ENCODE measurements around the gene TRIM45. TPM values are rescaled to one million over a fixed set of nuclear protein-coding genes. Genes with fewer than 3 reads are reported as not detected.

TRIM45 gene
- total RNA-seq, 1 experiment from 2014 or later: 11.7 TPM

DNA sequence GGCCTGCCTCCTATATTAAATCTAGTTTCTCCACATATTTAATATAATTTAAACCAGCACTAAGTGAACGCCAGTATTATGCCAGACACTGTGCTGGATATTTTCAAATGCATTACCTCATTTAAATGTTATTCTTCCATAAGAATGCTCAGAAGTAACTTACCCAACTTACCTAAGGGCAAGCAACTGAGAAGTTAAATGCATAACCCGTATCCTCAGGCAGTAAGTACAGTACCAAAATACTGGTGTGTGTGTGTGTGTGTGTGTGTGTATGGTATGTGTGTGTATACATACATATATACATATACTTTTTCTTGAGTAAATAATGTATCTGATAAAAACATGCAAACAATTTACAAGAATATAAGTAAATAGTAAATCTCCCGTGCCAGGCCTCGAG is 9.0 kb upstream of the TRIM45 start:
- Histone ChIP-seq H2BK15ac (ENCODE audit: low read depth, low read length) (no peak overlapping the region), H3K27ac (ENCODE audit: insufficient read length, low read depth, low read length) (no peak overlapping the region), H2BK12ac (ENCODE audit: insufficient read length, low read depth, low read length) (no peak overlapping the region), H2BK20ac (ENCODE audit: low read depth, low read length, poor library complexity, severe bottlenecking) (no peak overlapping the region), H3K4ac (ENCODE audit: low read depth, low read length) (no peak overlapping the region), H2BK120ac (ENCODE audit: low read depth, low read length, poor library complexity, severe bottlenecking) (no peak overlapping the region), H3K79me1 (ENCODE audit: insufficient read depth, low read depth, low read length, poor library complexity, severe bottlenecking) (no peaks in the 10 kb centered on the region), H3K18ac (ENCODE audit: insufficient read length, low read depth, low read length) (no peak overlapping the region), H3K23ac (ENCODE audit: insufficient read length, low read depth, low read length) (no peak overlapping the region), H3K23me2 (ENCODE audit: insufficient read length, low read depth, low read length, poor library complexity, severe bottlenecking) (no peaks in the 10 kb centered on the region), H4K8ac (replicated peaks; ENCODE audit: insufficient read length, low read depth, low read length) (no peak overlapping the region), H2BK5ac (ENCODE audit: insufficient read length, low read length) (no peak overlapping the region), H4K5ac (ENCODE audit: insufficient read length, low read depth, low read length) (no peak overlapping the region), H2AFZ (ENCODE audit: low read length) (no peak overlapping the region), H3K56ac (ENCODE audit: insufficient read length, low read depth, low read length) (no peak overlapping the region), H3K4me2 (ENCODE audit: insufficient read depth, insufficient read length, low read length) (no peak overlapping the region), H3K9ac (ENCODE audit: extremely low read depth, insufficient read length, low read length) (no peak overlapping the region), H3K79me2 (ENCODE audit: insufficient read depth, low read length) (no peaks in the 10 kb centered on the region), H3K4me1 (ENCODE audit: insufficient read depth, low read length) (no peaks in the 10 kb centered on the region), H3T11ph (ENCODE audit: low read length) (no peak overlapping the region), H4K91ac (ENCODE audit: insufficient read length, low read depth, low read length) (no peak overlapping the region), H3K9me3 (ENCODE audit: control insufficient read depth, low read depth, low read length) (no peaks in the 10 kb centered on the region), H4K20me1 (ENCODE audit: control insufficient read depth, insufficient read depth, insufficient read length) (no peaks in the 10 kb centered on the region), H3K14ac (ENCODE audit: insufficient read depth, low read length) (no peak overlapping the region), H2AK5ac (ENCODE audit: insufficient read length, low read length) (no peak overlapping the region), H3K27me3 (ENCODE audit: insufficient read depth, low read length) (no peaks in the 10 kb centered on the region)
- no CpG with 5 or more reads among the region's 4 CpGs for WGBS (ENCODE audit: extremely low coverage, insufficient read length, low lambda C conversion rate)
- no peaks in the 10 kb centered on the region for H3K9me3 Mint-ChIP-seq
- H3K27me3 Mint-ChIP-seq (ENCODE audit: low read depth): no peaks in the 10 kb centered on the region
- H3K4me3 Mint-ChIP-seq: no peak overlapping the region
- no peak for DNase-seq
- TF ChIP-seq, protein P1, sequence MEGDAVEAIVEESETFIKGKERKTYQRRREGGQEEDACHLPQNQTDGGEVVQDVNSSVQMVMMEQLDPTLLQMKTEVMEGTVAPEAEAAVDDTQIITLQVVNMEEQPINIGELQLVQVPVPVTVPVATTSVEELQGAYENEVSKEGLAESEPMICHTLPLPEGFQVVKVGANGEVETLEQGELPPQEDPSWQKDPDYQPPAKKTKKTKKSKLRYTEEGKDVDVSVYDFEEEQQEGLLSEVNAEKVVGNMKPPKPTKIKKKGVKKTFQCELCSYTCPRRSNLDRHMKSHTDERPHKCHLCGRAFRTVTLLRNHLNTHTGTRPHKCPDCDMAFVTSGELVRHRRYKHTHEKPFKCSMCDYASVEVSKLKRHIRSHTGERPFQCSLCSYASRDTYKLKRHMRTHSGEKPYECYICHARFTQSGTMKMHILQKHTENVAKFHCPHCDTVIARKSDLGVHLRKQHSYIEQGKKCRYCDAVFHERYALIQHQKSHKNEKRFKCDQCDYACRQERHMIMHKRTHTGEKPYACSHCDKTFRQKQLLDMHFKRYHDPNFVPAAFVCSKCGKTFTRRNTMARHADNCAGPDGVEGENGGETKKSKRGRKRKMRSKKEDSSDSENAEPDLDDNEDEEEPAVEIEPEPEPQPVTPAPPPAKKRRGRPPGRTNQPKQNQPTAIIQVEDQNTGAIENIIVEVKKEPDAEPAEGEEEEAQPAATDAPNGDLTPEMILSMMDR (conservative IDR thresholded peaks at IDR 0.05): no peak
- H3K4me1 Mint-ChIP-seq: peaks cover 29 to 36% of the 10 kb centered on the region in 2 experiments
- H3K27ac Mint-ChIP-seq: no peak overlapping the region
- no peaks in the 10 kb centered on the region for H3K36me3 Mint-ChIP-seq (ENCODE audit: insufficient read depth in 1 of 3, low read depth in 3 of 3)

All from H9 (cell line).